ENCODE measurements around the gene DNASE2B.
A peak's percentile ranks its signal among the peaks of the same experiment; 100 is the strongest.
"Not testable (repeated sequence)": the region's sequence is repeated elsewhere in the genome, so short reads cannot be mapped to it uniquely, and the experiment has no call there.

The DNASE2B gene

DNA sequence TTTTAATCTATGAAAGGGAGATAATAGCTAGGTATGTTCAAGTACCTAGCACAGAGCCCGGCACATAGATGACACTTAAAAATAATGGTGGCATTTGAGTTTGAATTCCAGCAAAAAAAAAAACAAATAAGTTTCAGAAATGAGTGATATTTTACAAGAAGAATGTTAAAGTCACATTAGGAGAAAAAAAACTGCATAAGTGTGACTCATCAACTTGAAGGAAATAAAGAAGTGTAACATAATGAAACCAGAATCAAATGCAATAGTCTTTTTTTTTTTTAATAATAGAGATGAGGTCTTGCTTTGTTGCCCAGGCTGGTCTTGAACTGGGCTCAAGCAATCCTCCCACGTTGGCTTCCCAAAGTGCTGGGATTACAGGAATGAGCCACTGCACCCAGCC, 17.1 kb downstream of the DNASE2B start:
- no peak for DNase-seq

DNA sequence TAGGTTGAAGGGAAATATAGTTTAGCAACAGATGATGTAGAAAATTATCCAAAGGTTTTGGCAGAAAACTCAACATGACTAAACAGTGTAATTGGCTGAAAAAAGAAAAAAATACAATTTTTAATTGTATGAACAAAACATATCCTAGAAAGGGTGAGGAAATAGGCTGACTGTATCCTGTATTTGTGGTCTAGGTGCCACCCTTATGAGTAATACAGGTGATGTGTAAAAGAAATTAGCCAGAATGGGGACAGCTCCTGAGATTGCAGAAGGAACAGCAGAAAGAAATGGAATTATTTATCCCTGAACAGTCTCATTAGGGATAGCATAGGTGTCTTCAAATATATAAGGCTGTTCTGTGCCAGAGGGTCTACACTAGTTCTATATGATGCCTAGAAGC, 24.6 kb downstream of the DNASE2B start:
- DNase-seq, result no peak

DNA sequence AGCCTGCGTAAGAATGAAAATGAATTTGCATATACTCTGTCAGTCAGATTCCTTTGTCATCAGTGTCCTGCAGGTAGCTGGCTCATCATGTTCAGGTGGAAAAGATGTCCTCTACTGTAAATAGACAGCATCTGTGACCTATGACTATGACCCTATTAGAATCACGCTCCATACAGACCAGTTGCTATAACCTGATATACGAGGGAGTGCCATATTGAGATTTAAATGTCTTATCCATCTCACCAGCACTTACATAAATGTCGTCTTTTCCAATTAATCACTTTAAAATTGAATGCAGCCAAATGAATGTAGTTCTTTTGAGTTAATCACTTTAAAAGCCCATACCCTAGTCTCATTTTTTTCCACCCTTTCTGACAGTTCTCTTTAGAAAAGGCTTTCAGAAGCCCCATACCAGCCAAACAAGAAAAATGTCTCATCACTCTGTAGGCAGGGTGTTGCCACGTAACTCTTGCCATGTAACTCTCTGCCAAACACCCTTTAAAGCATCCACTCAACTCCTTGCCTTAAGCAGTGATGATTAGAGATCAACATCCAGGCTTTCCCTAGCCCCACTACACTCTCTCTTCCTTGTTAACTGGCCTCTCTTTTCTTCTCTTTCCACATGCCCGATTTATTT, 26.3 kb downstream of the DNASE2B start:
- DNase-seq, result peak in 1 of 2 experiments; percentile 5

DNA sequence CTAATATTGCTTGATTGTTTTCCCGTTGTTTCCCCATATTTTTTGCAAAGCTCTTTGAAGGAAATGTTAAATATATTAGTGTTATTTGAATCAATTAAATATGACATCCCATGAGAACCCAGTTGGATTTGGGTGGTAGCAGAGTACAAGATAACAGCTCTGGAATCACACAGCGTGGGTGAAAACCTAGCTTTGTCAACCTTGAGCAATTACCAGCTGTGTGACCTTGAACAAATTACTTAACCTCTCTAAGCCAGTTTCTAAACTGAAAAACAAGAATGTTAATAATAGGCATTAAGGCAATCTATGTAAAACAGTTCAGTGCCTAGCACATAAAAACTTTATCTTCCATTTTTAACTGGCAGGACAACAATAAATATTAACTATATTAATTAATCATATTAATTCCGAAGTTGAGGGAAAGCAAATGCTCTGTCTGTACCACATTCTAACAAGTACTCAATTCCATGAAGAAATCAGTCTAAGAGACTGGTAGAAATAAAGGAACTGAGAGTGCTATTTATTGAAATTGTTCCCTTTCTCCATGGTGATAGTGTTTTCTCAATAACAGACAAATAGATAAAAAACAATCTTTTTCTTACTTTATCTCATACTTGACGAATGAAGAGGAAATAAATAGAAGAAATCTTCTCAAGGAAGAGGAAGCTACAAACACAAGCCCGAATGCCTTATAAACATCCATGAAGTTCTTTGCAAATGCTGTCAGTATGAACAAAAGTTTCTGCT, 27.0 kb downstream of the DNASE2B start:
- DNase-seq, result no peak

DNA sequence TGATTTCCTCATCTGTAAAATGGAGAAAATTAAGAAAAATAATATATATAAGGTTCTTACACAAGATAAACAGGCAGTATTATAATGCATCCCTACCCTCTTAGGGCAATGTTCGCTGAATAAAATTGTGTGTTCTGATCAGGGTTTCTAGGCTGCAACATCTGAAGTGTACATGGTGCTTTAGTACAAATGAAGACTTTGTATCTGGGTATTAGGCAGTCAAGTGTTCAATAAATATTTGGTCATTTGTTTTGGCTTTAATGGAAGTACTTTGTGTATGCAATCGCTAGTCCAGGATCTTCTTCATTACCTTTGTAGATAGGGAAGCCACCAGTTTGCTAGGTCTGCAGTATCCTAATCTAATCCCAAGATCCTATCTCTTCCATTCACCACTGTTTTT, 28.1 kb downstream of the DNASE2B start:
- DNase-seq, result no peak

DNA sequence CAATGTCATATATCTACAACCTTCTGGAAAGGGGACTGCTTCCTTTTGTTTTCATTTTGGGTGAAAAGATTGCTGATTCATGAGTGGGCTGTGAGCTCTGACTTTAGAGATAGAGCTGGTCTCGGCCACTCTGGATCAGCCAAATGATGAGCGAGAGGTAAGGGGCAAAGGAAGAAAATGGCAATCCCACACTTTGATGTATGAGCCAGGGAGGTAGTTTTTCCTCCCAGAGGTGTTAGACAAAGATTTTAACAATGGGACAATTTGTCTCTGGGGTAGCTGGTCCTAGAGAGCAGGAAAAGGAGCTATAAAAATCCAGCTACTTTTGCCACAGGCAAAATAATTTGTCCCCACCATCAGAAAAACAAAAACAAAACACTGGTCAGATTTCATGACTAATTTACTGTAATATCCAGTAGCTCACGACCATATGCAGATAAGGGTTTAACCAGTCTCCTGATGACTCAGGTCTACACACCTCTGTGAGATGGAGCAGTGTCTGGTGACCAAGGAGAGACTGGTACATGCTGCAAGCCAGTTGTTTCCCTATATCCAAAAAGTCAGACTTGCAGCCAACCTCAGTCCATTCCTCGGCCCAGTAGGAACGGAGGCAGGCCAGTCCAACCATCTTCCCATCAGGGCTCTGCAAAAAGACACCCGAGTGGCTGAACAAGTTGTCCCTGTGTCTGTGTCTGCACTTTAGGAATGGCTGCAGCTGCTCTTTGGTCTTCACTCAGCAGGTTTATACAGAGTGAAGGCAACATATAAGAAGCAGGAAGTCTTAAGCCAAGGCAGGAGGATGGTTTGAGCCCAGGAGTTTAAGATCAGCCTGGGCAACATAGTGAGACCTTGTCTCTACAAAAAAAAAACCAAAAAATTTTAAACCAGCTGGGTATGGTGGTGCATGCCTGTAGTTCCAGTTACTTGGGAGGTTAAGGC, 29.2 kb downstream of the DNASE2B start:
- no peak for DNase-seq

DNA sequence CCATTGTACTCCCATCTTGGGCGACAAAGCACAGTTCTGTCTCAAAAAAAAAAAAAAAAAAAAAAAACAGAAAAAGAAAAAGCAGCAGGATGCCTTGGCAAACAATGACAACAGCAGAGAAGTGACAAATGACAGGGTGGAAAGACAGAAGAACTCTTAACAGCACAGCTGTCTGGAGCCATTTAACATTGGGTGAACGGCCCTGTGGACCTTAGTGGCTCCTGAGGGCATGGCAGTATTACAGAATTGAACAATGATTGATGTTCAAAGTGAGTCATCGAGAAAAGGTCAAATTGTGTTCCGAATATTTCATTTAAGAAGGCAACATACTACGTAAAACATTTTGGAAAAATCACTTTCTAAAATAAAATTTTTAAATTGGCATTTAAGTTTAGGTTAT, 30.0 kb downstream of the DNASE2B start:
- DNase-seq, result no peak

DNA sequence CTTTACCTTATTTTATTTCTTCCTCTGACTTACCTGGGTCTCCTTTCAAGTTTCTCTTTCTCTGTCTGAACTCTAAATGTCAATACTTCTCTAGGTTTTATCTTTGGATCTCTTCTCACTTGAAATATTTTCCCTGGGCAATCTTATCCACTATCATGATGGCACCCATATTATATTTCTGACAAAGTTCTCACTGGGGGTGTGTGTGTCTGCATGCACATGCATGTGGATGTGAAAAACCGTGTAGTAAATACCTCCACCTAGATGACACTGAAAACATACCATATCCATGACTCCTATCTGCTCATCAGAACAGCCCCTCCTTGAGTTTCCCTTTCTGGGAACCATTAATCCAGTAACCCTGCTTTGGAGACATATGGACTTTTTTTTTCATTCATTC, 30.9 kb downstream of the DNASE2B start:
- no peak for DNase-seq

DNA sequence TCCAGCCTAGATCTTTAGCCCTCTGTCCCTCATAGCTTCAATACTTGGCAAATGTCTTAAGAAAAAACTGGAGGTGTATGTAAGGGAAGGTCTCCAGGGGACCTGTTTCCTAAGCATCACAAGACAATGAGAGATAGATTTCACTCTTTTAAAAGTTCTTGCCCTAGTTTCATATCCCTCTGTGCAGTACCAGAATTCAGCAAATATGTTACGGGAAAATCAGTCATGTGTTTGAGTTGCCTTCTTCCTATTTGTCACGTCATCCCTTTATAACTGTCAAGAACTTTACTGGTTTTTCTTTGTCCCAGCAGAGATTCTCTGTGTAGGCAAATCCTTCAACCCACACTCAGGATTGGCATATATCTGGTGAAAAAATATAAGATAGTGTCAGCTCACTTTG, 32.3 kb downstream of the DNASE2B start:
- no peak for DNase-seq

DNA sequence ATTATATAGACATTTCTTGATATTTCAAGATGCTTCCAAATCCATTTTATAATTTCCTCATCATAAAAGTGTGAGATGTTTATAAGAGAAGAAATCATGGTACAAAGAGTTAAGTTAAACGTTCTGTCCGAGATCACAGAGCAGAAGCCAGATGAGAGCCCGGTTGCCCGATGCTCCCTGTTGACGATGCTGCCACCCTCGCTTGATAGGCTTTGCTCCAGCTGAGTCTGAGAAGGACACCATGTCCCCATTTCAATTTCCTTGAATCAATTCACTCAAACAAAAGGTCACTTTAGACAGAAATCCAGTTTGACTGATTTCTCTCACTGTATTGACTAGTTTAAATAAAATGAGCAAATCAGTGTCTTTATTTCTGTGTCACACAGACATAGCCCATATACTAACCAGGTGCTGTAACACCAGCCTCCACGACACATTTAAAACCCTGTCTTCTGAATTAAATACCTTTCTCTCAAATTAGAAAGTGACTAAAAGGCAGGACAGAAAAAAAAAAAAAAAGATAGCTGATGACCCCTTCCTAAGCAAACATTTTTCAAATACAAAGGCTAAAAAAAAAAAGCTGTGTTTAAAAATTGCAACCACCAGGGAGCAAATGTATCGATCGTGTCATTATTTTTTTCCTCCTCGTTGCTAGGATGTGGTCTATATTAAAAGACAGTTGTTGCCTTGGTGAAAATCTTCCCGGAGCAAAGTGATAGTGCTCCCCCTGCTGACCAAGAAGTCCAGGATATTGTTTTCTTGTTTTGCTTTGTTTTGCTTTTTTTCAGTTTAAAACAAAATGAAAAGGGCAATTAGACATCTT, 35.2 kb downstream of the DNASE2B start:
- DNase-seq, result peak; percentile 65 to 81

DNA sequence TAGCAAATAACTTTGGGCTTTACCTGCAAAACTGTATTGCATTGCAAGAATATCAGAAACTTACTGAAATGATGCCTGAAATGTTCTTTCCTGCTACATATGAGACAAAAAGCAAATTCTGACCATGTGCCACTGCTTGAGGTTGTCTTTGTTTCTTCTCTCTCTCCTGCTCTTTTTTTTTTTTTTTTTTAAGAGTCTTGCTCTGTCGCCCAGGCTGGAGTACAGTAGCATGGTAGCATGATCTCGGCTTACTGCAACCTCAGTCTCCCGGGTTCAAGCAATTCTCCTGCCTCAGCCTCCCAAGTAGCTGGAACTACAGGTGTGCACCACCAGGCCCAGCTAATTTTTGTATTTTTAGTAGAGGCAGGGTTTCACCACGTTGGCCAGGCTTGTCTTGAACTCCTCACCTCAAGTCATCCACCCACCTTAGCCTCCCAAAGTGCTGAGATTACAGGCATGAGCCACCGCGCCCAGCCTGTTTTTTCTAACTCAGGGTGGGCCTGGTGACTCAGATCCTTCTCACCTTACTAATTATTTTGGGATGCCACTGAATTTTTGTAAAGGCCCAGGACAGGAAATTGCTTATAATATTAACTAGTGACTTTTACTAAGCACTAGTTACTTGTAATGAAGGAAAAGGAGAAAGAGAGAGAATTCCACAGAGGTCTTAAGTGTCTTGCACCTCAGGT, 35.9 kb downstream of the DNASE2B start:
- no peak for DNase-seq

DNA sequence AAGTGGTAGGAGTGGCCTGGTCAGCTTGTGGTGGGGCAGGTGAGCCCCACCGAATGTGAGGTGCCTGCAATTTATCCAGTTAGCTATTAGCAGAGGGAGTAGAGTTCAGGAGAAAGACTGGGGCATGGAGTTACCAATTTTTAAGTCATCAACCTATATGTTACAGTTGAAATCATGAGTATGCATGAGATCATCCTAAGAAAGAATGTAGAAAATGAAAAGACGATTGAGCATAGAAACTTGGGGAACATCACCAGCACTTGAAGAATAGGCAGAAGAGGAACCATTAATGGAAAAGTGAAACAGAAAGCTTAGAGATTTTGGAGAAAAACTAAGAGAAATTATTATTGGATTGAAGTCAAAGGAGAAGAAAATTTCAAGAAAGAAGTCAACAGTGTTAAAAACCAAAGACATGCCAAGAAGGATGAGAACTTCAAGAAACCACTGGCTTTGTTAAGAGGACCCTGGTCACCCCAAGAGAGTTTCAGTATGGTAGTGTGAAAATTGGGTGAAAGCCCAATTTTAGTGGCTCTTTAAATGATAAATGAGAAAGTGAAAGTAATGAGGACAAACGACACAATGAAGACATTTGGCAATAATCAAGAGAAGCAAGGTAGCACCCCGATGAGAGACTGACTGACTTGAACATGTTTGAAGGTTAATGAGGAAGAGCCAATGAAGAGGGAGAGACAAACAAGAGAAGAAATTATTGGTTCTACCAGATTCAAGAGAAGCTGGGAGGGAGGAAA, 36.7 kb downstream of the DNASE2B start:
- DNase-seq, result no peak

DNA sequence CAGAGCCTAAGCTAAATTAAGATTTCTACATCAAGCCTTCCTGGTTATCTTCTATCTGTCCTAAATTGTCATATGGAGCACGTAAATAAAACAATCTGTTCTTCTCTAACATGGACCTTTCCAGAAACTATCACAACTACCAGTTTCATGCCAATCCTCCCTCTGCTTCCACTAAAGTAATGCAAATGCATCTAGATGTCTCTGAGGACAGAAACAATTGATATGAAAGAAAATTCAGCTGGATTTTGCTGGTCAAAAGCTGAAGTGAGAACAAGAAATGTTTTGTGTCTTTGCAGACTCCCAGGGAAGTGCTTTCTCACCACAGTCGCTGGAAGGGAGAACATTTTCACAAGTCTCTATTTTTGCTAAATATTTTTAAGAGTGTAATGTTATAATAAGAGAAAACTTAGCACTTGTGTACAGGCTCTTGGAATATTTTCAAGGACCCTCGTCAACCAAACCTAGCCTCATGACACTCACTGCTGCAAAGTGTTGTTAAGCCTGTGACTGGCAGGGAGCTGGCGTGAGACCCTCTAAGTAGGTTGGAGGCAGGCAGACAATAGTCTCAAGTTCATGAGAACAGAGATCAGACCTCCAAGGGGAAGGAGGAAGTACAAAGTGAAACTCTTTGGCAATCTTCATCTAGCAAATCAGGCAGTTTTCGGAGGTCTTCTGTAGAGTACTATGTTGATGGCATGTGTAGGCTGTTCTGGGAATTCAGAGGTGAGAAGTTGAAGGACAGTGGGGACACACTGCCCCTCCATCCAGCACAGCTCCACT, 38.8 kb downstream of the DNASE2B start:
- DNase-seq, result no peak

DNA sequence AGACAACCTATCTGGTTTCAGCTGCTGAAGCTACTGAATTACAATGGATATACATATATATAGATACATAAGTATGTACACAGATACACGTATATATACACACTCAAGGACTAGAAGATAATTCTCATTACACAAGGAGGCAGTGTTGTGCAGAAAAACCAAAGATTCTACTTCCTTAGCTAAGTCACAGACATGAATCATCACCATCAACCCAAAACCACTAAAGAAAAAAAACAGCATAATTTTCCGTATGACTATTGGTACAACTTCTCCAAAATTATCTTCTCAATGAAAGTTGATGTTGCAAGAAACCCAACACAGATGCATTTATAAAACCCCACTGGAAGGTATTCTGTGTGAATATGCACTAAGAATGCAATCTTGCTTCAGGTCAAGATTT, 44.0 kb downstream of the DNASE2B start:
- peak; percentile 35 to 64 for DNase-seq

DNA sequence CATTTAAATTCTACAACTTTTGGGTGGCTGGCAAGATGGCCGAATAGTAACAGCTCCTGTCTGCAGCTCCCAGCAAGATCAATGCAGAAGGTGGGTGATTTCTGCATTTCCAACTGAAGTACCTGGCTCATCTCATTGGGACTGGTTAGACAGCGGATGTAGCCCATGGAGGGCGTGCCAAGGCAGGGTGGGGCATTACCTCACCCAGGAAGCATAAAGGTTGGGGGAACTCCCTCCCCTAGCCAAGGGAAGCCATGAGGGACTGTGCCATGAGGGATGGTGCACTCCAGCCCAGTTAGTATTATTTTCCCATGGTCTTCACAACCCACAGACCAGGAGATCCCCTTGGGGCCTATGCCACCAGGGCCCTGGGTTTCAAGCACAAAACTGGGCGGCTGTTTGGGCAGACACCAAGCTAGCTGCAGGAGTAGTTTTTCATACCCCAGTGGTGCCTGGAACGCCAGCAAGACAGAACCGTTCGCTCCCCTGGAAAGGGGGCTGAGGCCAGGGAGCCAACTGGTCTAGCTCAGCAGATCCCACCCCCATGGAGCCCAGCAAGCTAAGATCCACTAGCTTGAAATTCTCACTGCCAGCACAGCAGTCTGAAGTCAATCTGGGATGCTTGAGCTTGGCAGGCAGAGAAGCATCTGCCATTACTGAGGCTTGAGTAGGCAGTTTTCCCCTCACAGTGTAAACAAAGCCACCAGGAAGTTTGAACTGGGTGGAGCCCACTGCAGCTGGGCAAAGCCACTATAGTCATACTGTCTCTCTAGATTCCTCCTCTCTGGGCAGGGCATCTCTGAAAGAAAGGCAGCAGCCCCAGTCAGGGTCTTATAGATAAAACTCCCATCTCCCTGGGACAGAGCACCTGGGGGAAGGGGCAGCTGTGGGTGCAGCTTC, 44.7 kb downstream of the DNASE2B start:
- not testable (repeated sequence) for DNase-seq

DNA sequence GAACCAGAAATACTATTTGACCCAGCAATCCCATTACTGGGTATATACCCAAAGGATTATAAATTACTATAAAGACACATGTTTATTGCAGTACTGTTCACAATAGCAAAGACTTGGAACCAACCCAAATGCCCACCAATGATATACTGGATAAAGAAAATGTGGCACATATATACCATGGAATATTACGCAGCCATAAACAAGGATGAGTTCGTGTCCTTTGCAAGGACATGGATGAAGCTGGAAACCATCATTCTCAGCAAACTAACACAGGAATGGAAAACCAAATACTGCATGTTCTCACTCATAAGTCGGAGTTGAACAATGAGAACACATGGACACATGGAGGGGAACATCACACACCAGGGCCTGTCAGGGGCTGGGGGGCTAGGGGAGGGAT, 50.4 kb downstream of the DNASE2B start:
- not testable (repeated sequence) for DNase-seq

DNA sequence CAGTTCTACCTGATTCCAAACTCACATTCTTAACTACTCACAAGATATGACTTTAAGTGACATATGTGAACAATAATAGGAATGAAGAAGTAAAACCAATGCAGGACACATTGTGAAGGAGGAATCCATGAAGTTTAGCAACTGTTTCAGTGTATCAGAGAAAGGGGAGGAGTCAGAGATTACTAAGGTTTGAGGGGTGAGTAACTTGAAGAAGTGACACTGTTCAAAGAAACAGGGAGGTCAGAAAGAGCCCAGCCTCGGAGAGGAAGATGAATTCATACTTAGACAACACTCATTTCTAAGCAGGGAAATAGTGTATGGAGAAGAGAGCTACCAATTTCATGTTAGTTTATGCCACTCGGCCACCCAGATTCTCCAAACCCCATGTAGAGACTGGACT, 52.6 kb downstream of the DNASE2B start:
- no peak for DNase-seq

DNA sequence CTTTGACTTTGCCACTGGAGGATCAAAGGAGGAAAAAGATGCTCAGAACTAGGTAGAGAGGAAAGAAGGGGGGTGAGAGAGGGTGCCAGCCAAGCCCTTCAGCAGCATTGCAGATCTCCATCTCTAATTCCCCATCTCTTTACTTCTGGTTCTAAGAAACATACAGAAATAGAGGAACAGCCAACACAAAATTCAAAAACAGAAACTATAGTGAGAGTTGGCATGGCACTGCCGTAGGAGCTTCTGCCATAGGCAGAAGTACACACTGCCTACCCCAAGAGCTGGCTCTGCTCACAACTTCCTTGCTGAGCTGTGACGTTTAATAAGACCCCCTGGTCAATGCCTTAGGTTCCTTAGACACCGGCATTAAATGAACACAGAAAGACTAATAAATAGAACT, 54.2 kb downstream of the DNASE2B start:
- DNase-seq, result no peak

DNA sequence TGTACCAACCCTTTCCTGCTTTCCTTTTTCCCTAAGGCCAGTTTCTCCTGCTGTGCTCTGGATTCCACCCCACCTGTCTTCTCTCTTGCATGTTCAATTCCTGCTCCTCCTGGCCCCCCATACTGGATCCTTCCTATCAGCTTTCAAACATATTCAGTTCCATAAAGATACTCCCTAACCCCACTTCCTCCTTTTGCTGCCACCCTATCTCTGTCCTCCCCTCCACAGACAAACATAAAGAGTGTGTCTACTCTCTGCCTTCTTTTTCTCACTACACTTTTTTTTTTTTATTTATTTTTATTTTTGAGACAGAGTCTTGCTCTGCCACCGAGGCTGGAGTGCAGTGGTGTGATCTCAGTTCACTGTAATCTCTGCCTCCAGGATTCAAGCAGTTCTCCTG, 63.8 kb downstream of the DNASE2B start:
- no peak for DNase-seq

Data from NCI-H526 (cell line).